Lower leg skin (tissue), 4 donors: Measurements from ENCODE around the gene CPHXL2. TPM values are rescaled to one million over a fixed set of nuclear protein-coding genes. Genes with fewer than 3 reads are reported as not detected.

Source experiments
- DNase-seq, 2 donors: peaks; one replicate each; pipeline ENCODE4 v3.0.0-alpha.2; 2019; ENCODE audit warnings: low spot score in 2 of 2
- H3K4me3 ChIP-seq: fragments of 200-600 bp; sonication (generic); 2 replicates; pipeline ENCODE4 v1.5.1; 2017; ENCODE audit warnings: mild to moderate bottlenecking, low read depth; ENCODE audit not compliant: poor library complexity, severe bottlenecking
- CTCF ChIP-seq, 3 donors: fragments of 450-650 bp; IDR thresholded peaks; one replicate each; pipeline ENCODE4 v1.5.1; 2016; ENCODE audit warnings: antibody characterized with exemption in 3 of 3, mild to moderate bottlenecking in 3 of 3, moderate library complexity in 2 of 3
- POLR2A ChIP-seq, 2 donors: fragments of 450-650 bp; IDR thresholded peaks; one replicate each; pipeline ENCODE4 v1.6.1; 2016 to 2017; ENCODE audit warnings: antibody characterized with exemption in 2 of 2, mild to moderate bottlenecking in 1 of 2, moderate library complexity in 1 of 2
- WGBS, 2 donors: methylation state at CpG; one replicate each; pipeline ENCODE4 v1.1.5; 2018; 5-methylcytosine and 5-hydroxymethylcytosine counted together
- intact Hi-C: fragments of 100-400 bp; cut with DNase I; formaldehyde crosslinking; loops from one replicate; pipeline ENCODE4 v1.15.0; 2023; ENCODE audit warnings: low total_unique reads
- total RNA-seq, 4 donors: library from RNA; depleted of rRNA; stranded (reverse); fragments of >200 nt; gene quantifications; one replicate each; pipeline ENCODE4 v1.1.0, GENCODE V29; 2016

CPHXL2 gene
- total RNA-seq, 4 donors from 2014 or later = not detected

- intact Hi-C loops = no loop called here
- 78% methylated on average over 2 of the region's 2 CpGs for WGBS, 2 donors
- TF ChIP-seq CTCF (IDR thresholded peaks at IDR 0.05) = no peak
- TF ChIP-seq POLR2A (IDR thresholded peaks at IDR 0.05) = no peak
- no peak overlapping the region for H3K4me3 ChIP-seq
- no peak for DNase-seq
These were observed 25.4 kb upstream of the CPHXL2 start for GRCh38 chr16:75702242-75702641.

- intact Hi-C loops = no loop called here
- TF ChIP-seq POLR2A (IDR thresholded peaks at IDR 0.05) = no peak
- TF ChIP-seq CTCF (IDR thresholded peaks at IDR 0.05) = no peak
- no peak within 1 kb of the TSS for H3K4me3 ChIP-seq
- DNase-seq = no peak
- 93% methylated on average over 5 of the region's 5 CpGs for WGBS, 2 donors
These were observed 24.6 kb upstream of the CPHXL2 start, which contains the start of gene DUXB for GRCh38 chr16:75701361-75701760. Gene DUXB, minus strand, starts transcription at chr16:75701461. Its CDS starts 43 bp downstream, at chr16:75701418.

- H3K4me3 ChIP-seq = no peak overlapping the region
- TF ChIP-seq CTCF (IDR thresholded peaks at IDR 0.05) (no peak), POLR2A (IDR thresholded peaks at IDR 0.05) (no peak)
- intact Hi-C loops = no loop called here
- no peak for DNase-seq
- WGBS, 2 donors = 91 to 95% methylated on average over 5 of the region's 5 CpGs
These were observed 20.8 kb upstream of the CPHXL2 start for GRCh38 chr16:75697571-75697970.

- TF ChIP-seq CTCF (IDR thresholded peaks at IDR 0.05) = no peak
- TF ChIP-seq POLR2A (IDR thresholded peaks at IDR 0.05) = no peak
- no peak overlapping the region for H3K4me3 ChIP-seq
- WGBS, 2 donors = 87 to 92% methylated on average over 6 of the region's 6 CpGs
- DNase-seq = no peak
- intact Hi-C loops = no loop called here
These were observed 18.9 kb upstream of the CPHXL2 start for GRCh38 chr16:75695708-75696107.

GRCh38 chr16:75687361-75687760 lies 10.6 kb upstream of the CPHXL2 start:
- intact Hi-C loops = no loop called here
- TF ChIP-seq POLR2A (IDR thresholded peaks at IDR 0.05) (no peak), CTCF (IDR thresholded peaks at IDR 0.05) (no peak)
- no peak overlapping the region for H3K4me3 ChIP-seq
- DNase-seq = no peak

- intact Hi-C loops = no loop called here
- TF ChIP-seq POLR2A (IDR thresholded peaks at IDR 0.05) = no peak
- 90 to 91% methylated on average over 14 of the region's 14 CpGs for WGBS, 2 donors
- DNase-seq = no peak
- no peak overlapping the region for H3K4me3 ChIP-seq
These were observed 5.5 kb upstream of the CPHXL2 start for GRCh38 chr16:75682308-75682707.
